MM.1S (cell line): ENCODE results near the gene TMOD3.

Source experiments
- EZH2 ChIP-seq: fragments of 300-600 bp; sonication (generic); optimal IDR thresholded peaks from 2 replicates; pipeline ENCODE3; 2017; ENCODE audit warnings: low read depth, mild to moderate bottlenecking, antibody characterized with exemption, low read length, mixed read lengths
- EZH2phosphoT487 ChIP-seq: fragments of 300-600 bp; sonication (generic); IDR thresholded peaks from 2 replicates; pipeline ENCODE4 v1.6.1; 2018; ENCODE audit warnings: antibody characterized with exemption, low read length
- TF ChIP-seq, protein P1 (sequence below): fragments of 300-600 bp; sonication (generic); IDR thresholded peaks from 2 replicates; pipeline ENCODE4 v1.5.1; 2016; ENCODE audit warnings: antibody characterized with exemption, low read length, mixed read lengths

DNA sequence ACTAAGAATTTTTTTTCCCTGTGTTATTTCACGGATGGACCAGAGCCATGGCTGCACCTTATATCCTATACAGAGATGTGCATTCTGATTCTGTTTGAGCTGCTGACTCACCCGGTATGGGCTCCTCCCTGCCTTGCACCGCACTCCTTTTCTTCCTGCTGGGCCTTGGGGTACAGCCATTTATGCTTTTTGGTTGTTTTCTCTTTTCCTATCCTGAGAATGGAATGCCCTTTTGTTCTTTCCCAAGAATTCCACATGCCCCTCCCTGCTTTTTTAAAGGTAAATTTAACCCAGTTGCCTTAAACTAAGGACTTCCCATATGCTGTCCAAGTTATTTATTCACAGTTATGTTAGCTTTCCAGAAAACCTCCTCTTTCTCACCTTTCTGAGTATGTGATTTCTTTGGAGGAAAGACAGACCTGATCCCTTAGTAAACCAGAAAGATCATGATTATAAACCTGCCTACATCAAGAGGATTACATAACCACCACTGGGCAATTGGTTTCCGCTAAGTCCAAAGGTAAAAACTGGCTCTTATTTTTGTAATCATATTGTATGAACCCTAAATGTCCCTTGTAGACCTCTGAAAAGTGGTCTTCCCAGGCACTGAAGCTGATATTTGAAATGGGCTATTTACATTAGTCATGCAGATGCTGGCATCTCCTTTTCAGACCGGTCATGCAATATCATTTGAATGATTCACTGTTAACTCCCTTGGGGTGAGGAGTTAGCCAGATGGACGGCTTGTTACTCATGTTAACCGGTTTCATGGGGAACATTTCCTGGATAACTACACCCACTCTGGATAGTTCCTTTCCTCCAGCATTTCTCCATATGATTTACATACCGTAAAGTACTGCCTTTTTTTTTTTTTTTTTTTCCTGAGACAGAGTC is 45.5 kb downstream of the TMOD3 start:
- TF ChIP-seq EZH2: no peak
- TF ChIP-seq, protein P1, sequence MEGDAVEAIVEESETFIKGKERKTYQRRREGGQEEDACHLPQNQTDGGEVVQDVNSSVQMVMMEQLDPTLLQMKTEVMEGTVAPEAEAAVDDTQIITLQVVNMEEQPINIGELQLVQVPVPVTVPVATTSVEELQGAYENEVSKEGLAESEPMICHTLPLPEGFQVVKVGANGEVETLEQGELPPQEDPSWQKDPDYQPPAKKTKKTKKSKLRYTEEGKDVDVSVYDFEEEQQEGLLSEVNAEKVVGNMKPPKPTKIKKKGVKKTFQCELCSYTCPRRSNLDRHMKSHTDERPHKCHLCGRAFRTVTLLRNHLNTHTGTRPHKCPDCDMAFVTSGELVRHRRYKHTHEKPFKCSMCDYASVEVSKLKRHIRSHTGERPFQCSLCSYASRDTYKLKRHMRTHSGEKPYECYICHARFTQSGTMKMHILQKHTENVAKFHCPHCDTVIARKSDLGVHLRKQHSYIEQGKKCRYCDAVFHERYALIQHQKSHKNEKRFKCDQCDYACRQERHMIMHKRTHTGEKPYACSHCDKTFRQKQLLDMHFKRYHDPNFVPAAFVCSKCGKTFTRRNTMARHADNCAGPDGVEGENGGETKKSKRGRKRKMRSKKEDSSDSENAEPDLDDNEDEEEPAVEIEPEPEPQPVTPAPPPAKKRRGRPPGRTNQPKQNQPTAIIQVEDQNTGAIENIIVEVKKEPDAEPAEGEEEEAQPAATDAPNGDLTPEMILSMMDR: no peak
- TF ChIP-seq EZH2phosphoT487: no peak
